HEK293 (cell line): ENCODE results near the gene EREG.

Source experiments
- HOXC10 ChIP-seq: sonication (generic); formaldehyde crosslinking; IDR thresholded peaks from 2 replicates; pipeline ENCODE4 v1.8.1; 2023; ENCODE audit warnings: mild to moderate bottlenecking, missing genetic modification reagents
- KLF9 ChIP-seq: fragments of 450-650 bp; formaldehyde crosslinking; IDR thresholded peaks from 2 replicates; pipeline ENCODE4 v1.5.1; 2016; ENCODE audit warnings: missing biosample characterization, missing genetic modification characterization, low read depth
- PRDM6 ChIP-seq: fragments of 450-650 bp; formaldehyde crosslinking; IDR thresholded peaks from 2 replicates; pipeline ENCODE4 v1.5.1; 2017; ENCODE audit warnings: missing biosample characterization, missing genetic modification characterization
- ZNF133 ChIP-seq: fragments of 450-650 bp; formaldehyde crosslinking; IDR thresholded peaks from 2 replicates; pipeline ENCODE4 v1.5.1; 2016; ENCODE audit warnings: missing biosample characterization, missing genetic modification characterization
- ZNF146 ChIP-seq: fragments of 450-650 bp; formaldehyde crosslinking; IDR thresholded peaks from 2 replicates; pipeline ENCODE4 v1.5.1; 2016; ENCODE audit warnings: missing biosample characterization, missing genetic modification characterization
- ZNF175 ChIP-seq: fragments of 450-650 bp; formaldehyde crosslinking; IDR thresholded peaks from 2 replicates; pipeline ENCODE4 v1.5.1; 2016; ENCODE audit warnings: missing biosample characterization, missing genetic modification characterization
- ZNF354C ChIP-seq: fragments of 450-650 bp; formaldehyde crosslinking; IDR thresholded peaks from 2 replicates; pipeline ENCODE4 v1.5.1; 2016; ENCODE audit warnings: missing biosample characterization, missing genetic modification characterization, low read depth, borderline replicate concordance
- TF ChIP-seq, protein P1 (sequence below): fragments of 450-650 bp; formaldehyde crosslinking; IDR thresholded peaks from 2 replicates; pipeline ENCODE4 v1.5.1; 2016; ENCODE audit warnings: missing biosample characterization, missing genetic modification characterization

DNA sequence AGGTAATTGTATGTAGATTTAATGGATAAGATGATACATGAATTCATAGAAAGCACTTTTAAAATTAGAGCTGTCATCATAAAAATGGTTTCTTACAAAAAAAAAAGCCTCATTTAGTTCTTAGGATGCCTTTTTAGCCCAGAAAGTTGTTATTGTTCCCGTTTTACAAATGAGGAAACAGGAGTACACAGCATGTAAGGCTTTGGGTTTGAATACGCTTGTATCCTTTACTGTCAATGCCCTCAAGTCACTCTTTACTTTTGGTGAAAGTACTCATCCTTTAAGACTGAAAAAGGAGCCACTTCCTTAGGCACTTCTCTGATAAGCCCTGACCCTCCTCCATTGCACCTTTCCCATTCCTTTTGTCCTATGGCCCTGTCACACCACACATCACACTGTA is 4.9 kb downstream of the EREG start:
- no peak for TF ChIP-seq ZNF133 (tag by site-specific recombination)
- TF ChIP-seq, protein P1, sequence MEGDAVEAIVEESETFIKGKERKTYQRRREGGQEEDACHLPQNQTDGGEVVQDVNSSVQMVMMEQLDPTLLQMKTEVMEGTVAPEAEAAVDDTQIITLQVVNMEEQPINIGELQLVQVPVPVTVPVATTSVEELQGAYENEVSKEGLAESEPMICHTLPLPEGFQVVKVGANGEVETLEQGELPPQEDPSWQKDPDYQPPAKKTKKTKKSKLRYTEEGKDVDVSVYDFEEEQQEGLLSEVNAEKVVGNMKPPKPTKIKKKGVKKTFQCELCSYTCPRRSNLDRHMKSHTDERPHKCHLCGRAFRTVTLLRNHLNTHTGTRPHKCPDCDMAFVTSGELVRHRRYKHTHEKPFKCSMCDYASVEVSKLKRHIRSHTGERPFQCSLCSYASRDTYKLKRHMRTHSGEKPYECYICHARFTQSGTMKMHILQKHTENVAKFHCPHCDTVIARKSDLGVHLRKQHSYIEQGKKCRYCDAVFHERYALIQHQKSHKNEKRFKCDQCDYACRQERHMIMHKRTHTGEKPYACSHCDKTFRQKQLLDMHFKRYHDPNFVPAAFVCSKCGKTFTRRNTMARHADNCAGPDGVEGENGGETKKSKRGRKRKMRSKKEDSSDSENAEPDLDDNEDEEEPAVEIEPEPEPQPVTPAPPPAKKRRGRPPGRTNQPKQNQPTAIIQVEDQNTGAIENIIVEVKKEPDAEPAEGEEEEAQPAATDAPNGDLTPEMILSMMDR (tag by site-specific recombination), result no peak
- no peak for TF ChIP-seq PRDM6 (tag by site-specific recombination)
- TF ChIP-seq ZNF146 (tag by site-specific recombination), result no peak
- TF ChIP-seq ZNF354C, result no peak
- no peak for TF ChIP-seq HOXC10
- no peak for TF ChIP-seq KLF9 (tag by site-specific recombination)
- no peak for TF ChIP-seq ZNF175
